ENCODE measurements around the gene PPP1R37.
A peak's percentile ranks its signal among the peaks of the same experiment; 100 is the strongest.

The PPP1R37 gene

GRCh38 chr19:45078390-45079062 is 14.5 kb upstream of the PPP1R37 start:
- H3K27ac ChIP-seq = peak overlapping the region; percentile 70 to 71
- peaks cover 0 to 15% (median 7%) of the 10 kb centered on the region in 3 donors for H3K36me3 ChIP-seq
- no peaks in the 10 kb centered on the region for H3K27me3 ChIP-seq
- peak overlapping the region; percentile 70 to 93 for H3K4me3 ChIP-seq
- DNase-seq = no peak
- TF ChIP-seq CTCF (IDR thresholded peaks at IDR 0.05) = no peak
- intact Hi-C loops (cut with DNase I; ENCODE audit: low total_unique reads) = no loop called here
- peaks cover 0 to 54% (median 29%) of the 10 kb centered on the region in 4 donors for H3K4me1 ChIP-seq
- no peaks in the 10 kb centered on the region for H3K9me3 ChIP-seq

GRCh38 chr19:45079063-45079910 is 13.7 kb upstream of the PPP1R37 start, which contains the start of gene GEMIN7:
Gene GEMIN7, plus strand, starts transcription at chr19:45079260. Its CDS starts 10,855 bp downstream, at chr19:45090115.
- peaks cover 0 to 54% (median 29%) of the 10 kb centered on the region in 4 donors for H3K4me1 ChIP-seq
- TF ChIP-seq CTCF (IDR thresholded peaks at IDR 0.05) = peak in 1 of 2 experiments; percentile 21
- peak within 1 kb of the TSS; percentile 70 to 93 for H3K4me3 ChIP-seq
- intact Hi-C loops (cut with DNase I; ENCODE audit: low total_unique reads) = no loop called here
- no peaks in the 10 kb centered on the region for H3K27me3 ChIP-seq
- peak within 1 kb of the TSS; percentile 70 to 71 for H3K27ac ChIP-seq
- H3K9me3 ChIP-seq = no peaks in the 10 kb centered on the region
- H3K36me3 ChIP-seq = peaks cover 0 to 15% (median 7%) of the 10 kb centered on the region in 3 donors
- peak; percentile 72 to 76 for DNase-seq

GRCh38 chr19:45079911-45080370 is 13.0 kb upstream of the PPP1R37 start:
- Histone ChIP-seq H3K27me3 (no peaks in the 10 kb centered on the region), H3K27ac (peak overlapping the region in 1 of 2 donors; percentile 70), H3K4me3 (peak overlapping the region; percentile 70 to 93), H3K9me3 (no peaks in the 10 kb centered on the region), H3K4me1 (peaks cover 0 to 48% (median 29%) of the 10 kb centered on the region in 4 donors), H3K36me3 (peaks cover 0 to 21% (median 7%) of the 10 kb centered on the region in 3 donors)
- no peak for TF ChIP-seq CTCF (IDR thresholded peaks at IDR 0.05)
- DNase-seq = no peak
- intact Hi-C loops (cut with DNase I; ENCODE audit: low total_unique reads) = no loop called here

- H3K4me3 ChIP-seq = no peak overlapping the region
- TF ChIP-seq CTCF (IDR thresholded peaks at IDR 0.05) = no peak
- peaks cover 0 to 29% (median 12%) of the 10 kb centered on the region in 3 donors for H3K36me3 ChIP-seq
- intact Hi-C loops (cut with DNase I; ENCODE audit: low total_unique reads) = no loop called here
- no peaks in the 10 kb centered on the region for H3K9me3 ChIP-seq
- H3K27me3 ChIP-seq = no peaks in the 10 kb centered on the region
- no peak for DNase-seq
- no peak overlapping the region for H3K27ac ChIP-seq
- H3K4me1 ChIP-seq = peaks cover 0 to 27% (median 19%) of the 10 kb centered on the region in 4 donors
Measured at GRCh38 chr19:45082170-45082569, 10.8 kb upstream of the PPP1R37 start.

- Histone ChIP-seq H3K27ac (no peak overlapping the region), H3K4me3 (no peak overlapping the region), H3K27me3 (no peaks in the 10 kb centered on the region), H3K36me3 (peaks cover 0 to 35% (median 12%) of the 10 kb centered on the region in 3 donors), H3K9me3 (no peaks in the 10 kb centered on the region), H3K4me1 (peaks cover 0 to 9% (median 7%) of the 10 kb centered on the region in 4 donors)
- intact Hi-C loops (cut with DNase I; ENCODE audit: low total_unique reads) = no loop called here
- no peak for TF ChIP-seq CTCF (IDR thresholded peaks at IDR 0.05)
- DNase-seq = no peak
Measured at GRCh38 chr19:45086480-45086879, 6.5 kb upstream of the PPP1R37 start.

All from tibial artery (tissue), 4 donors.